Measurements from ENCODE around the gene HADH. TPM values are rescaled to one million over a fixed set of nuclear protein-coding genes. Genes with fewer than 3 reads are reported as not detected.

The HADH gene
- total RNA-seq, 1 donor, result 9.0 TPM

GRCh38 chr4:108013327-108013726 lies 23.6 kb downstream of the HADH start:
- no peak for DNase-seq (ENCODE audit: insufficient read length, low spot score, missing footprints)
- Histone ChIP-seq H3K4me2 (ENCODE audit: insufficient read depth, low read length) (no peak overlapping the region), H3K27ac (ENCODE audit: low read depth, low read length) (no peak overlapping the region), H3K4me1 (ENCODE audit: insufficient read depth, low read length) (peaks cover 20% of the 10 kb centered on the region), H4K20me1 (ENCODE audit: insufficient read depth, low read length) (peaks cover 1% of the 10 kb centered on the region), H3K4me3 (ENCODE audit: insufficient read depth, low read length) (no peak overlapping the region), H3K36me3 (ENCODE audit: insufficient read depth, low read length) (peaks cover 8% of the 10 kb centered on the region), H3K27me3 (ENCODE audit: insufficient read depth, low read length) (no peaks in the 10 kb centered on the region), H3K9me3 (ENCODE audit: low read depth, low read length) (no peaks in the 10 kb centered on the region), H3K79me2 (ENCODE audit: insufficient read depth, low read length) (peaks cover 3% of the 10 kb centered on the region), H2AFZ (ENCODE audit: low read length) (no peak overlapping the region)
- TF ChIP-seq CTCF (IDR thresholded peaks at IDR 0.05; ENCODE audit: extremely low read depth, low read depth, low read length), result no peak

GRCh38 chr4:108013955-108014354 lies 24.3 kb downstream of the HADH start:
- Histone ChIP-seq H3K9me3 (ENCODE audit: low read depth, low read length) (no peaks in the 10 kb centered on the region), H3K79me2 (ENCODE audit: insufficient read depth, low read length) (no peaks in the 10 kb centered on the region), H3K36me3 (ENCODE audit: insufficient read depth, low read length) (peaks cover 8% of the 10 kb centered on the region), H3K4me1 (ENCODE audit: insufficient read depth, low read length) (peaks cover 14% of the 10 kb centered on the region), H3K27ac (ENCODE audit: low read depth, low read length) (no peak overlapping the region), H2AFZ (ENCODE audit: low read length) (no peak overlapping the region), H3K4me3 (ENCODE audit: insufficient read depth, low read length) (no peak overlapping the region), H4K20me1 (ENCODE audit: insufficient read depth, low read length) (no peaks in the 10 kb centered on the region), H3K4me2 (ENCODE audit: insufficient read depth, low read length) (no peak overlapping the region), H3K27me3 (ENCODE audit: insufficient read depth, low read length) (no peaks in the 10 kb centered on the region)
- TF ChIP-seq CTCF (IDR thresholded peaks at IDR 0.05; ENCODE audit: extremely low read depth, low read depth, low read length), result no peak
- no peak for DNase-seq (ENCODE audit: insufficient read length, low spot score, missing footprints)

- no peaks in the 10 kb centered on the region for H4K20me1 ChIP-seq (ENCODE audit: insufficient read depth, low read length)
- no peak for DNase-seq (ENCODE audit: insufficient read length, low spot score, missing footprints)
- peaks cover 7% of the 10 kb centered on the region for H3K36me3 ChIP-seq (ENCODE audit: insufficient read depth, low read length)
- no peaks in the 10 kb centered on the region for H3K27me3 ChIP-seq (ENCODE audit: insufficient read depth, low read length)
- no peaks in the 10 kb centered on the region for H3K79me2 ChIP-seq (ENCODE audit: insufficient read depth, low read length)
- H3K4me3 ChIP-seq (ENCODE audit: insufficient read depth, low read length), result no peak overlapping the region
- H3K9me3 ChIP-seq (ENCODE audit: low read depth, low read length), result no peaks in the 10 kb centered on the region
- H3K27ac ChIP-seq (ENCODE audit: low read depth, low read length), result no peak overlapping the region
- no peaks in the 10 kb centered on the region for H3K4me1 ChIP-seq (ENCODE audit: insufficient read depth, low read length)
- TF ChIP-seq CTCF (IDR thresholded peaks at IDR 0.05; ENCODE audit: extremely low read depth, low read depth, low read length), result peak; percentile 91
- H2AFZ ChIP-seq (ENCODE audit: low read length), result no peak overlapping the region
- no peak overlapping the region for H3K4me2 ChIP-seq (ENCODE audit: insufficient read depth, low read length)
These were observed 28.6 kb downstream of the HADH start for GRCh38 chr4:108018040-108018883.

GRCh38 chr4:108018884-108019187 lies 29.1 kb downstream of the HADH start:
- Histone ChIP-seq H3K27ac (ENCODE audit: low read depth, low read length) (no peak overlapping the region), H3K4me3 (ENCODE audit: insufficient read depth, low read length) (no peak overlapping the region), H3K79me2 (ENCODE audit: insufficient read depth, low read length) (no peaks in the 10 kb centered on the region), H4K20me1 (ENCODE audit: insufficient read depth, low read length) (no peaks in the 10 kb centered on the region), H3K27me3 (ENCODE audit: insufficient read depth, low read length) (no peaks in the 10 kb centered on the region), H3K4me2 (ENCODE audit: insufficient read depth, low read length) (no peak overlapping the region), H3K4me1 (ENCODE audit: insufficient read depth, low read length) (no peaks in the 10 kb centered on the region), H3K9me3 (ENCODE audit: low read depth, low read length) (no peaks in the 10 kb centered on the region), H2AFZ (ENCODE audit: low read length) (no peak overlapping the region), H3K36me3 (ENCODE audit: insufficient read depth, low read length) (peaks cover 12% of the 10 kb centered on the region)
- DNase-seq (ENCODE audit: insufficient read length, low spot score, missing footprints), result no peak
- TF ChIP-seq CTCF (IDR thresholded peaks at IDR 0.05; ENCODE audit: extremely low read depth, low read depth, low read length), result no peak
